Measurements from ENCODE around the gene SRPK1. TPM values are rescaled to one million over a fixed set of nuclear protein-coding genes. Genes with fewer than 3 reads are reported as not detected.
"Not testable (repeated sequence)": the region's sequence is repeated elsewhere in the genome, so short reads cannot be mapped to it uniquely, and the experiment has no call there.

The SRPK1 gene
- total RNA-seq, 1 experiment from 2014 or later = 101 TPM

- no peak for DNase-seq
- Histone ChIP-seq H3K4me1 (no peaks in the 10 kb centered on the region), H3K36me3 (no peaks in the 10 kb centered on the region), H3K27me3 (no peaks in the 10 kb centered on the region), H3K9me3 (replicated peaks) (peaks cover 5% of the 10 kb centered on the region; the same call in 1 of the 2 replicates), H3K27ac (no peak overlapping the region), H3K4me3 (no peak overlapping the region)
Observed at GRCh38 chr6:35942355-35942754, 21.5 kb upstream of the SRPK1 start.

GRCh38 chr6:35941170-35941569 lies 20.3 kb upstream of the SRPK1 start:
- not testable (repeated sequence) for H3K4me3 ChIP-seq; H3K4me1 ChIP-seq; H3K9me3 ChIP-seq (replicated peaks); H3K27me3 ChIP-seq; DNase-seq; H3K36me3 ChIP-seq; H3K27ac ChIP-seq

- H3K27ac ChIP-seq, H3K4me1 ChIP-seq: not testable (repeated sequence)
Observed at GRCh38 chr6:35940014-35940413, 19.1 kb upstream of the SRPK1 start.

GRCh38 chr6:35939259-35939658 lies 18.4 kb upstream of the SRPK1 start:
- not testable (repeated sequence) for H3K4me3 ChIP-seq; H3K36me3 ChIP-seq; H3K27me3 ChIP-seq; H3K4me1 ChIP-seq; H3K9me3 ChIP-seq (replicated peaks); H3K27ac ChIP-seq; DNase-seq

More at GRCh38 chr6:35940014-35940413, 19.1 kb upstream of the SRPK1 start:
- not testable (repeated sequence) for H3K4me3 ChIP-seq; H3K9me3 ChIP-seq (replicated peaks); H3K27me3 ChIP-seq; H3K36me3 ChIP-seq; DNase-seq

- no peak for DNase-seq
- Histone ChIP-seq H3K9me3 (replicated peaks) (no peaks in the 10 kb centered on the region; the same call in 1 of the 2 replicates), H3K4me1 (no peaks in the 10 kb centered on the region), H3K36me3 (no peaks in the 10 kb centered on the region), H3K4me3 (no peak overlapping the region), H3K27ac (no peak overlapping the region), H3K27me3 (no peaks in the 10 kb centered on the region)
Observed at GRCh38 chr6:35936681-35937359, 15.9 kb upstream of the SRPK1 start.

- DNase-seq = no peak
- Histone ChIP-seq H3K27ac (no peak overlapping the region), H3K27me3 (no peaks in the 10 kb centered on the region)
Observed at GRCh38 chr6:35935469-35935868, 14.6 kb upstream of the SRPK1 start.

GRCh38 chr6:35933844-35934243 lies 12.9 kb upstream of the SRPK1 start:
- no peaks in the 10 kb centered on the region for H3K9me3 ChIP-seq (replicated peaks)
- H3K27ac ChIP-seq = no peak overlapping the region
- H3K36me3 ChIP-seq = no peaks in the 10 kb centered on the region
- no peak for DNase-seq
- no peaks in the 10 kb centered on the region; the same call in 1 of the 2 replicates for H3K27me3 ChIP-seq
- H3K4me3 ChIP-seq = no peak overlapping the region
- no peaks in the 10 kb centered on the region for H3K4me1 ChIP-seq

More at GRCh38 chr6:35935469-35935868, 14.6 kb upstream of the SRPK1 start:
- H3K4me3 ChIP-seq = no peak overlapping the region
- no peaks in the 10 kb centered on the region for H3K4me1 ChIP-seq
- H3K9me3 ChIP-seq (replicated peaks) = no peaks in the 10 kb centered on the region
- no peaks in the 10 kb centered on the region for H3K36me3 ChIP-seq

GRCh38 chr6:35931873-35932272 lies 11.0 kb upstream of the SRPK1 start:
- H3K27me3 ChIP-seq; H3K4me3 ChIP-seq; H3K9me3 ChIP-seq (replicated peaks); H3K4me1 ChIP-seq; H3K36me3 ChIP-seq; H3K27ac ChIP-seq; DNase-seq: not testable (repeated sequence)

GRCh38 chr6:35931120-35931561 lies 10.2 kb upstream of the SRPK1 start:
- Histone ChIP-seq H3K27ac (no peak overlapping the region), H3K36me3 (no peaks in the 10 kb centered on the region), H3K9me3 (replicated peaks) (no peaks in the 10 kb centered on the region), H3K4me1 (no peaks in the 10 kb centered on the region), H3K4me3 (no peak overlapping the region), H3K27me3 (peaks cover 5% of the 10 kb centered on the region; the same call in 1 of the 2 replicates)
- no peak for DNase-seq

- no peak for DNase-seq
Observed at GRCh38 chr6:35929601-35930000, 8.7 kb upstream of the SRPK1 start.

GRCh38 chr6:35926509-35927215 lies 5.8 kb upstream of the SRPK1 start:
- no peaks in the 10 kb centered on the region for H3K4me1 ChIP-seq
- no peak for DNase-seq
- H3K9me3 ChIP-seq (replicated peaks) = no peaks in the 10 kb centered on the region
- no peak overlapping the region for H3K27ac ChIP-seq
- peaks cover 10% of the 10 kb centered on the region; the same call in 1 of the 2 replicates for H3K27me3 ChIP-seq
- no peaks in the 10 kb centered on the region for H3K36me3 ChIP-seq
- no peak overlapping the region for H3K4me3 ChIP-seq

More at GRCh38 chr6:35929601-35930000, 8.7 kb upstream of the SRPK1 start:
- Histone ChIP-seq H3K36me3 (no peaks in the 10 kb centered on the region), H3K4me1 (no peaks in the 10 kb centered on the region), H3K9me3 (replicated peaks) (no peaks in the 10 kb centered on the region), H3K27ac (no peak overlapping the region), H3K27me3 (peaks cover 10% of the 10 kb centered on the region; the same call in 1 of the 2 replicates), H3K4me3 (no peak overlapping the region)

- Histone ChIP-seq H3K27ac (no peak overlapping the region), H3K4me3 (no peak overlapping the region), H3K27me3 (peaks cover 10% of the 10 kb centered on the region; the same call in 1 of the 2 replicates), H3K9me3 (replicated peaks) (no peaks in the 10 kb centered on the region), H3K36me3 (no peaks in the 10 kb centered on the region), H3K4me1 (no peaks in the 10 kb centered on the region)
- no peak for DNase-seq
Observed at GRCh38 chr6:35925961-35926360, 5.1 kb upstream of the SRPK1 start.

GRCh38 chr6:35924146-35924545 lies 3.2 kb upstream of the SRPK1 start:
- H3K36me3 ChIP-seq = no peaks in the 10 kb centered on the region
- no peak for DNase-seq
- peaks cover 10% of the 10 kb centered on the region; the same call in 1 of the 2 replicates for H3K27me3 ChIP-seq
- H3K27ac ChIP-seq = no peak overlapping the region
- no peak overlapping the region for H3K4me3 ChIP-seq
- H3K4me1 ChIP-seq = no peaks in the 10 kb centered on the region
- no peaks in the 10 kb centered on the region for H3K9me3 ChIP-seq (replicated peaks)

GRCh38 chr6:35922139-35922554 lies 1.2 kb upstream of the SRPK1 start:
- no peak overlapping the region for H3K27ac ChIP-seq
- H3K4me3 ChIP-seq = no peak overlapping the region
- H3K27me3 ChIP-seq = 0 out of 2 replicates have a peak, but pooled peaks cover 5% of the 10 kb centered on the region
- no peak for DNase-seq
- no peaks in the 10 kb centered on the region for H3K9me3 ChIP-seq (replicated peaks)
- H3K36me3 ChIP-seq = peaks cover 3% of the 10 kb centered on the region; the same call in 1 of the 2 replicates
- no peaks in the 10 kb centered on the region for H3K4me1 ChIP-seq

Measured in SJCRH30 (cell line).